Vagina (tissue), 1 donor: ENCODE measurements around the gene RHOH. TPM values are rescaled to one million over a fixed set of nuclear protein-coding genes. Genes with fewer than 3 reads are reported as not detected.

Experiments
- total RNA-seq: library from RNA; depleted of rRNA; stranded (reverse); fragments of >200 nt; gene quantifications from one replicate; pipeline ENCODE4 v1.2.3, GENCODE V29; 2016

Gene RHOH
- total RNA-seq, 1 donor from 2014 or later = 2.9 TPM

Other genes starting within 250 kb of the RHOH start
- gene PDS5A, start 219.1 kb upstream of the RHOH start, total RNA-seq = 64.6 TPM
- gene N4BP2, start 140.2 kb upstream of the RHOH start, total RNA-seq = 7.4 TPM
- not detected for gene CHRNA9, start 138.3 kb downstream of the RHOH start, total RNA-seq